Panc1 (cell line): ENCODE data around the gene MSH3. TPM values are rescaled to one million over a fixed set of nuclear protein-coding genes. Genes with fewer than 3 reads are reported as not detected.

Experiments used
- ATAC-seq: fragments of 200-7000 bp; cut with Tn5 transposase; 2 replicates; pipeline ENCODE4 v1.9.1; 2020; ENCODE audit warnings: mild to moderate bottlenecking, moderate library complexity
- BruUV-seq: library from RNA; stranded (reverse); fragments of 400-500 nt; replicated peaks from 2 replicates; lab custom pipeline; 2021; lab: Mats Ljungman, UMichigan
- CTCF ChIA-PET: fragments of 300-600 bp; sonication (Branson Sonifier 250); formaldehyde crosslinking; loops from one replicate; lab custom pipeline; 2022; ENCODE audit warnings: antibody characterized with exemption; lab: Charles Lee
- POLR2A ChIA-PET: fragments of 300-600 bp; sonication (Branson Sonifier 250); formaldehyde crosslinking; loops from one replicate; lab custom pipeline; 2022; ENCODE audit warnings: antibody characterized with exemption; lab: Charles Lee
- DNase-seq: peaks from one replicate; pipeline ENCODE4 v3.0.0-alpha.2; 2010; ENCODE audit warnings: low read depth, low spot score
- H3K27ac ChIP-seq: 2 replicates; pipeline ENCODE4 v1.5.1; 2011; ENCODE audit warnings: mild to moderate bottlenecking, low read length, inconsistent platforms
- H3K27me3 ChIP-seq: fragments of 200-500 bp; sonication (Bioruptor generic); 2 replicates; pipeline ENCODE4 v1.6.0; 2014; ENCODE audit warnings: low read length, inconsistent platforms; ENCODE audit not compliant: control insufficient read depth, insufficient read depth
- H3K36me3 ChIP-seq: fragments of 200-500 bp; sonication (Bioruptor generic); 2 replicates; pipeline ENCODE4 v1.5.1; 2014; ENCODE audit warnings: inconsistent platforms, mild to moderate bottlenecking, low read length, moderate library complexity; ENCODE audit not compliant: control insufficient read depth, insufficient read depth
- H3K4me1 ChIP-seq: 2 replicates; pipeline ENCODE4 v1.5.1; 2011; ENCODE audit warnings: inconsistent platforms, mild to moderate bottlenecking, low read length, moderate library complexity; ENCODE audit not compliant: control insufficient read depth, insufficient read depth
- H3K4me3 ChIP-seq, 2 experiments: 2 replicates each; pipeline ENCODE4 v1.5.1; 2011 to 2012; ENCODE audit warnings: low read depth in 2 of 2, low read length in 2 of 2, mild to moderate bottlenecking in 2 of 2, inconsistent platforms in 1 of 2, moderate library complexity in 1 of 2
- H3K9me3 ChIP-seq: fragments of 200-500 bp; sonication (Bioruptor generic); 2 replicates; pipeline ENCODE4 v1.5.1; 2014; ENCODE audit warnings: low read depth, mild to moderate bottlenecking, inconsistent platforms, low read length, moderate library complexity; ENCODE audit not compliant: control insufficient read depth, insufficient read depth
- CTCF ChIP-seq: fragments of 450-650 bp; IDR thresholded peaks from 2 replicates; pipeline ENCODE4 v1.5.1; 2017; ENCODE audit warnings: mild to moderate bottlenecking
- POLR2AphosphoS5 ChIP-seq: IDR thresholded peaks from 2 replicates; pipeline ENCODE4 v1.6.1; 2012; ENCODE audit warnings: mild to moderate bottlenecking, low read depth, low read length, moderate library complexity
- REST ChIP-seq, 2 experiments: IDR thresholded peaks; 2 replicates each; pipeline ENCODE4 v1.6.1; 2011 to 2012; ENCODE audit warnings: low read depth in 2 of 2, control low read depth in 1 of 2, low read length in 1 of 2, mild to moderate bottlenecking in 1 of 2, moderate library complexity in 1 of 2; ENCODE audit not compliant: insufficient read depth in 1 of 2
- SIN3A ChIP-seq: IDR thresholded peaks from 2 replicates; pipeline ENCODE4 v1.6.1; 2012; ENCODE audit warnings: low read depth, mild to moderate bottlenecking, low read length, moderate library complexity, borderline replicate concordance; ENCODE audit not compliant: insufficient read depth
- TCF7L2 ChIP-seq: IDR thresholded peaks from 2 replicates; pipeline ENCODE4 v1.6.1; 2011; ENCODE audit warnings: mild to moderate bottlenecking, low read depth, low read length, inconsistent platforms
- in situ Hi-C: cut with HindIII; loops from 2 replicates; pipeline ENCODE4 v1.10.0; 2016; ENCODE audit warnings: low sequenced_read_pairs, low pct_unique_long_range_greater_than_20kb
- intact Hi-C: fragments of 100-400 bp; cut with micrococcal nuclease; formaldehyde crosslinking; loops from one replicate; pipeline ENCODE4 v1.10.0; 2022; ENCODE audit not compliant: unreplicated experiment
- total RNA-seq: library from RNA; stranded (reverse); gene quantifications from one replicate; pipeline ENCODE4 v1.2.1, GENCODE V29; 2021; ENCODE audit not compliant: unreplicated experiment

Gene MSH3
- total RNA-seq, 1 experiment from 2014 or later = 18.9 TPM

DNA sequence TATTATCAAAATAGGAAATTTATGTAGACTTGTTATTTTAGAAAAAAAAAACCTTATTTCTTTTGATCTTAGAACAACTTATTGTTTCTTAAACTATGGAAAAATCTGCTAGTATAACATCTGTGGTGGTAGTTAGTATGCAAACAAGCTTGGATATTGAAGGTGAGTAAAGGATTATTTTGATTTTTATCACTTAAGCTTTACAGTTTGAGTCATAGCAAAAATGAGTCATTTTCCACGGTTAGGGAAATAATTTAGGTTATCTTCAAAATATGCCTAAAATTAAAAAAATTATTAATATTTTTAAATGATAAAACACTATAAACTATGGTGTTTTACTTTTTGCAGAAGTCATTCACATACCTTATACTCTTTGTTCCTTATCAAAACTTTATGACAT, 107.5 kb downstream of the MSH3 start:
- Histone ChIP-seq H3K27ac (no peak overlapping the region), H3K27me3 (no peaks in the 10 kb centered on the region), H3K4me1 (no peaks in the 10 kb centered on the region), H3K36me3 (peaks cover 2% of the 10 kb centered on the region; the same call in 1 of the 2 replicates), H3K9me3 (no peaks in the 10 kb centered on the region), H3K4me3 (no peak overlapping the region)
- in situ Hi-C loops (no loop called here), intact Hi-C loops (no loop called here)
- CTCF ChIA-PET = no interaction called here
- BruUV-seq = no TSS peak
- DNase-seq = no peak
- no peak for ATAC-seq
- POLR2A ChIA-PET = interaction anchor here (0.8 kb wide), 1 partner anchor 15 kb away, joined by 4 read pairs; no protein-coding TSS in a partner anchor
- TF ChIP-seq CTCF (no peak), SIN3A (no peak)

DNA sequence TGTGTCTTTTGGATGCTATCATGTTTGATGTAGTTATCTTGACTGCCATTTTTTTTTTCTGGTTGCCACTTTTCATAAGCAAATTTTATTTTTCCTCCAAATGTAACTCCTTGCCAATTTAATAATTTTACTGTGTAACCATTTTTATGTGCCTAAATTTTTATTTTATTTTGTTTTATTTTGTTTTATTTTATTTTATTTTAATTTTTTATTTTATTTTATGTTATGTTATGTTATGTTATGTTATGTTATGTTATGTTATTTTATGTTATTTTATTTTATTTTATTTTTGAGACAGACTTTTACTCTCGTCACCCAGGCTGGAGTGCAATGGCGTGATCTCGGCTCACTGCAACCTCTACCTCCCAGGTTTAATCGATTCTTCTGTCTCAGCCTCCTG, 108.1 kb downstream of the MSH3 start:
- in situ Hi-C loops = no loop called here
- POLR2A ChIA-PET = no interaction called here
- Histone ChIP-seq H3K27ac (no peak overlapping the region), H3K4me1 (no peaks in the 10 kb centered on the region), H3K27me3 (no peaks in the 10 kb centered on the region), H3K36me3 (peaks cover 2% of the 10 kb centered on the region; the same call in 1 of the 2 replicates), H3K4me3 (no peak overlapping the region), H3K9me3 (no peaks in the 10 kb centered on the region)
- intact Hi-C loops = no loop called here
- CTCF ChIA-PET = no interaction called here
- ATAC-seq (no peak), DNase-seq (no peak)
- no peak for TF ChIP-seq SIN3A
- TF ChIP-seq CTCF = no peak
- TF ChIP-seq REST (IDR thresholded peaks at IDR 0.05; ENCODE audit: insufficient read depth in 1 of 2, low read depth in 2 of 2, low read length in 1 of 2) = no peak
- no peak for TF ChIP-seq TCF7L2
- no peak for TF ChIP-seq POLR2AphosphoS5
- no TSS peak for BruUV-seq
